ENCODE data around the gene KRT4.
"Not testable (repeated sequence)": the region's sequence is repeated elsewhere in the genome, so short reads cannot be mapped to it uniquely, and the experiment has no call there.

KRT4 gene

GRCh38 chr12:52796429-52796794 is 17.5 kb downstream of the KRT4 start:
- Histone ChIP-seq H3K9me3 (ENCODE audit: control insufficient read depth, insufficient read depth, low read length) (no peaks in the 10 kb centered on the region), H3K79me2 (ENCODE audit: control insufficient read depth, low read length) (no peaks in the 10 kb centered on the region), H3K4me1 (ENCODE audit: control insufficient read depth, low read length) (no peaks in the 10 kb centered on the region), H3K36me3 (ENCODE audit: control insufficient read depth, low read length) (no peaks in the 10 kb centered on the region), H3K9me2 (replicated peaks; ENCODE audit: control insufficient read depth, low read length) (no peaks in the 10 kb centered on the region), H4K20me1 (ENCODE audit: control insufficient read depth, insufficient read depth, low read depth, low read length) (no peaks in the 10 kb centered on the region), H3F3A (ENCODE audit: control insufficient read depth, insufficient read depth) (no peaks in the 10 kb centered on the region), H3K27me3 (ENCODE audit: control insufficient read depth, low read length) (no peaks in the 10 kb centered on the region), H3K27ac (ENCODE audit: low read depth, low read length) (no peak overlapping the region), H3K4me3 (ENCODE audit: low read length) (no peak overlapping the region), H3K4me2 (ENCODE audit: low read length) (no peak overlapping the region)
- TF ChIP-seq EZH2phosphoT487 (IDR thresholded peaks at IDR 0.05; ENCODE audit: borderline replicate concordance, low read length) (no peak), CTCF (IDR thresholded peaks at IDR 0.05; ENCODE audit: low read depth, low read length, poor library complexity, severe bottlenecking) (no peak)

- H3K4me3 ChIP-seq (ENCODE audit: low read length): no peak within 1 kb of the TSS
- no peaks in the 10 kb centered on the region for H3F3A ChIP-seq (ENCODE audit: control insufficient read depth, insufficient read depth)
- H3K27me3 ChIP-seq (ENCODE audit: control insufficient read depth, low read length): no peaks in the 10 kb centered on the region
- no peaks in the 10 kb centered on the region for H3K79me2 ChIP-seq (ENCODE audit: control insufficient read depth, low read length)
- TF ChIP-seq CTCF (IDR thresholded peaks at IDR 0.05; ENCODE audit: low read depth, low read length, poor library complexity, severe bottlenecking) (no peak), EZH2phosphoT487 (IDR thresholded peaks at IDR 0.05; ENCODE audit: borderline replicate concordance, low read length) (no peak)
- H4K20me1 ChIP-seq (ENCODE audit: control insufficient read depth, insufficient read depth, low read depth, low read length): no peaks in the 10 kb centered on the region
- H3K36me3 ChIP-seq (ENCODE audit: control insufficient read depth, low read length): no peaks in the 10 kb centered on the region
- H3K27ac ChIP-seq (ENCODE audit: low read depth, low read length): no peak within 1 kb of the TSS
- H3K9me3 ChIP-seq (ENCODE audit: control insufficient read depth, insufficient read depth, low read length): no peaks in the 10 kb centered on the region
- no peak within 1 kb of the TSS for H3K4me2 ChIP-seq (ENCODE audit: low read length)
- H3K9me2 ChIP-seq (replicated peaks; ENCODE audit: control insufficient read depth, low read length): no peaks in the 10 kb centered on the region
- H3K4me1 ChIP-seq (ENCODE audit: control insufficient read depth, low read length): no peaks in the 10 kb centered on the region
Measured at GRCh38 chr12:52795694-52796428, 18.1 kb downstream of the KRT4 start, which contains the start of gene KRT3. Gene KRT3 (minus strand): TSS chr12:52796117. CDS start chr12:52796042, 75 bp downstream.

- H3K27ac ChIP-seq (ENCODE audit: low read depth, low read length): not testable (repeated sequence)
Measured at GRCh38 chr12:52795332-52795674, 18.6 kb downstream of the KRT4 start.

GRCh38 chr12:52794479-52795331 is 19.2 kb downstream of the KRT4 start:
- Histone ChIP-seq H3K27me3 (ENCODE audit: control insufficient read depth, low read length) (no peaks in the 10 kb centered on the region), H3K4me2 (ENCODE audit: low read length) (no peak overlapping the region), H3K79me2 (ENCODE audit: control insufficient read depth, low read length) (no peaks in the 10 kb centered on the region), H3K4me3 (ENCODE audit: low read length) (no peak overlapping the region), H3K9me2 (replicated peaks; ENCODE audit: control insufficient read depth, low read length) (no peaks in the 10 kb centered on the region), H3K36me3 (ENCODE audit: control insufficient read depth, low read length) (no peaks in the 10 kb centered on the region), H3K27ac (ENCODE audit: low read depth, low read length) (no peak overlapping the region), H3K9me3 (ENCODE audit: control insufficient read depth, insufficient read depth, low read length) (no peaks in the 10 kb centered on the region), H3K4me1 (ENCODE audit: control insufficient read depth, low read length) (no peaks in the 10 kb centered on the region), H3F3A (ENCODE audit: control insufficient read depth, insufficient read depth) (no peaks in the 10 kb centered on the region), H4K20me1 (ENCODE audit: control insufficient read depth, insufficient read depth, low read depth, low read length) (no peaks in the 10 kb centered on the region)
- no peak for TF ChIP-seq EZH2phosphoT487 (IDR thresholded peaks at IDR 0.05; ENCODE audit: borderline replicate concordance, low read length)
- TF ChIP-seq CTCF (IDR thresholded peaks at IDR 0.05; ENCODE audit: low read depth, low read length, poor library complexity, severe bottlenecking): no peak

More at GRCh38 chr12:52795332-52795674, 18.6 kb downstream of the KRT4 start:
- not testable (repeated sequence) for H3K9me2 ChIP-seq (replicated peaks; ENCODE audit: control insufficient read depth, low read length); H3K27me3 ChIP-seq (ENCODE audit: control insufficient read depth, low read length); H3K9me3 ChIP-seq (ENCODE audit: control insufficient read depth, insufficient read depth, low read length); H3K4me2 ChIP-seq (ENCODE audit: low read length); H3F3A ChIP-seq (ENCODE audit: control insufficient read depth, insufficient read depth); H3K4me3 ChIP-seq (ENCODE audit: low read length); H3K79me2 ChIP-seq (ENCODE audit: control insufficient read depth, low read length); H3K4me1 ChIP-seq (ENCODE audit: control insufficient read depth, low read length); H3K36me3 ChIP-seq (ENCODE audit: control insufficient read depth, low read length); H4K20me1 ChIP-seq (ENCODE audit: control insufficient read depth, insufficient read depth, low read depth, low read length)
